Activated CD8-positive, alpha-beta memory T cell treated with anti-CD3 and anti-CD28 coated beads, Interleukin-2, amount 50 U/mL, for 48 hours (primary cell): ENCODE measurements around the gene P2RY8.
A peak's percentile ranks its signal among the peaks of the same experiment; 100 is the strongest.
"Not testable (repeated sequence)": the region's sequence is repeated elsewhere in the genome, so short reads cannot be mapped to it uniquely, and the experiment has no call there.

ENCODE experiments used
- DNase-seq: peaks from one replicate; pipeline ENCODE4 v3.0.0-alpha.2; 2020

The P2RY8 gene

DNA sequence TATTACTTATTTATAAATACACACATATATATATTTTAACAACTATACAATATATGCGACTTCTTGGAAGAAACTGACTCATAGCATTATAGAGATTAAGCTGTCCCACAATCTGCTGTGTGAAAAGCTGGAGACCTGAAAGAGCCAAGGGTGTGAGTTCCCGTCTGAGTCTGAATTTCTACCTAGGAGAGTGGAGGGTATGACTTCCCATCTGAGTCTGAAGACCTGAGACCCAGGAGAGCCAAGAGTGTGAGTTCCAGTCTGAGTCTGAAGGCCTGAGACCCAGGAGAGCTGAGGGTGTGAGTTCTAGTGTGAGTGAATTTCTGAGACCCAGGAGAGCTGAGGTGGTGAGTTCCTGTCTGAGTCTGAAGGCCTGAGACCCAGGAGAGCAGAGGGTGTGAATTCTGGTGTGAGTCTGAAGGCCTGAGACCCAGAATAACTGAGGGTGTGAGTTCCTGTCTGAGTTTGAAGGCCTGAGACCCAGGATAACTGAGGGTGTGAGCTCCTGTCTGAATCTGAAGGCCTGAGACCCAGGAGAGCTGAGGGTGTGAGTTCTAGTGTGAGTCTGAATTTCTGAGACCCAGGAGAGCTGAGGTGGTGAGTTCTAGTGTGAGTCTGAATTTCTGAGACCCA is 8.9 kb upstream of the P2RY8 start:
- peak; percentile 42 for DNase-seq

DNA sequence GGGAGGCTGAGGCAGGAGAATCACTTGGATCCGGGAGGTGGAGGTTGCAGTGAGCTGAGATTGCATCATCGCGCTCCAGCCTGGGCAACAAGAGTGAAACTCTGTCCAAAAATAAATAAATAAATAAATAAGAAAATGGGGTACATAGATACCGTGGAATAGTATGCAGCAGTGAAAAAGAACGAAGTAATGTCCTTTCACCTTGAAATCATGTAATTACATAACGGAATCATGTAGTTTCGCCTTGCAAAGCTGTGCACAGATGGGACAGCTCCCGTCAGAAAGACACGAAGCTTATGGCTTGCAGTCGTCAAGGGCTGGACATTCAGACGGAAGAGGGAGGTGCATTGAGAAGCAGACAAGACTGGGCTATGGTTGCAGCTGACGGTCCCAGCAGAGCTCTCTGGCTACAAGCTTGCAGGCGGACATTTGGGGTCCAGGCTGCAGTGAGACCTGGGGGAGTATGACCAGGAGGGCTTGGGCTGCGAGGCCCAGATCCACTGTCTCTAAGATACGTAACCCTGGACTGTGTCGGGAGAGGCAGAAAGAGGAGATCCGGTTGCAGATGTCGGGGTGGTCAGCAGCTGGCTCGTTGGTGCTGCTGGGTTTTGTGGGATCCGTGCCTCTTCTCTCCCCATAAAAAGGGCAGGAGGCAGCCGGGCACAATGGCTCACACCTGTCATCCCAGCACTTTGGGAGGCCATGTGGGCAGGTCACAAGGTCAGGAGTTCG is 6.2 kb upstream of the P2RY8 start:
- DNase-seq, result peak; percentile 42

GRCh38 chrX:1539146-1539545 is 2.2 kb upstream of the P2RY8 start:
- DNase-seq, result peak; percentile 33

GRCh38 chrX:1537716-1538090 is 718 bp upstream of the P2RY8 start:
- DNase-seq, result not testable (repeated sequence)

DNA sequence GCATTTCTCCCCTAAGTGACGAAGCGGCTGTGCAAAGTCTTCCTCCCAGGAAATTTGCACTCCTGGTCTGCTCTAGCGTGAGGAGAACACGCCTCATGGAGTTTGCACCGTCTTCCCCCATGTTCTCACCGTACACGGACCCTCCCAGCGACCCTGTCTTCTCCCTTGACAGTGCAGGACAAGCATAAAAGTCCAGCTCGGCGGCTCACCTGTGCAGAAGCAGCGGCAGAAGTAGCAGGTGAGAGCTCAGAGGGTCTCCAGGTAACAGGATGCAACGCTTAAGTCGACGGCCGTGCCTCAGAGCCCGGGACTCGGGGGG is 314 bp downstream of the P2RY8 start:
- DNase-seq, result no peak

GRCh38 chrX:1535241-1536041 is 1.5 kb downstream of the P2RY8 start:
- peak; percentile 78 for DNase-seq

- peak; percentile 82 for DNase-seq
Observed at GRCh38 chrX:1534301-1535168, 2.5 kb downstream of the P2RY8 start.

DNA sequence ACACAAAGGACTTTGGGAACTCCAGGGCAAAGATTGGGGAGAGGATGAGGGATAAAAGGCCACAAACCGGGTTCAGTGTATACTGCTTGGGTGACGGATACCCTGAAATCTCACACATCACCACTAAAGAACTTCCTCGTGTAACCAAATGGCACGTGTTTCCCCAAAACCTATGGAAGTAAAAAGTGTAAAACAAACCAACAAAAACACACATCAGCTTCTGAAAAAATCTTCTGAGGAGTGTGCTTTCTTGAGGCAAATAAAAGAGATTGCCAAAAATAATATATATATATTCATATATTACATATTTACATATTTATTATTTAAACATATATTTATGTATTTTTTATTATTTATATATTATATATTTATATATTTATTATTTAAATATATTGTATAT is 3.9 kb downstream of the P2RY8 start:
- no peak for DNase-seq

GRCh38 chrX:1531096-1531890 is 5.7 kb downstream of the P2RY8 start:
- DNase-seq, result peak; percentile 68

DNA sequence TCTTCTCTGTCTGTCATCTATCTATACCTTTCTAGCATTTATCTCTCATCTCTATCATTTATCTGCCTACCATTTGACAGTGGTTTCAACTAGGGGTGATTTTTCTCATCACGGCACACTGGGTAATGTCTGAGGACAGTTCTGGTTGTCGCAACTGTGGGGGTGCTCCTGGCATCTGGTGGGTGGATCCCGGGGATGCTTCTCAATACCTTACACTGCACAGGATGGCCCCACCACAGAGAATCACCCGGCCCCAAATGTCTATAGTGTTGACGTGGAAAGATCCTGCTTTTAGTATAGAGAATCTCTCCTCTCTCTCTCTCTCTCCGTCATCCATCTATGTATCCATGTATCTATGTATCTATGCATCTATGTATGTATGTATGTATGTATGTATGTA is 7.2 kb downstream of the P2RY8 start:
- peak; percentile 56 for DNase-seq

GRCh38 chrX:1529328-1529727 is 7.7 kb downstream of the P2RY8 start:
- peak; percentile 55 for DNase-seq

- DNase-seq, result peak; percentile 50
Observed at GRCh38 chrX:1528884-1529203, 8.1 kb downstream of the P2RY8 start.

- peak; percentile 60 for DNase-seq
Observed at GRCh38 chrX:1528186-1528883, 8.7 kb downstream of the P2RY8 start.

- no peak for DNase-seq
Observed at GRCh38 chrX:1527457-1527856, 9.5 kb downstream of the P2RY8 start.

DNA sequence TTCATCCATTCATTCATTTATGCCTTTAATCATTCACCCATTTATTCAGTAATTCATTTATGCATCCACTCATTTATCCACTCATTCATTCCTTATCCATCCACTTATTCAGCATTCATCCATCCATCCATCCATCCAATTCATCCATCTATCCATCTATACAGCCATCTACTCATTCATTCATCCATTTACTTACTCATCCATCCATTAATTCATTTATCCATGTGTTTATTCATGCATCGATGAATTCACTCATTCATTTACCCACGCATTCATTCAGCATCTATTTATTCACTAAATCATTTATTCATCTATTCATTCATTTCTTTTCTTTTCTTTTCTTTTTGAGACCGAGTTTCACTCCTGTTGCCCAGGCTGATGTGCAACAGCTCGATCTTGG is 10.4 kb downstream of the P2RY8 start:
- DNase-seq, result no peak

DNA sequence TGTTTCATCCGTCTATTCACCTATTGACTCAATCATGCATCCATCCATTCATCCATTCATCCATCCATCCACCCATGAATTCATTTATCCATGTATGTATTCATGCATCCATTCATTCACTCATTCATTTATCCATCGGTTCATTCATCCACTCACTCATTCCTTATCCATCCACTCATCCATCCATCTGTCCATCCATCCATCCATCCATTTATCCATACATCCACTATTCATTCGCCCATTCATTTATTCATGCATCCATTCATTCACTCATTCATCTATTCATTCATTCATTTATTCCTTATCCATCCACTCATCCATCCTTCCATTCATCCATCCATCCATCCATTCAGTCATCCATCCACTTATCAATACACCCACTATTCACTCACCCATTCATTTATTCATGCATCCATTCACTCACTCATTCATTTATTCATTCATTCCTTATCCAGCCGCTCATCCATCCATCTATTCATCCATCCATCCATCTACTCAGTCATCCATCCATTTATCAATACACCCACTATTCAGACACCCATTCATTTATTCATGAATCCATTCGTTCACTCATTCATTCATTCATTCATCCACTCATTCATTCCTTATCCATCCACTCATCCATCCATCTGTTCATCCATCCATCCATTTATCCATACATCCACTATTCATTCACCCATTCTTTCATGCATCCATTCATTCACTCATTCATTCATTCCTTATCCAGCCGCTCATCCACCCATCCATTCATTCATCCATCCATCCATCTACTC is 11.2 kb downstream of the P2RY8 start:
- no peak for DNase-seq

- DNase-seq, result peak; percentile 47
Observed at GRCh38 chrX:1524874-1525582, 12.0 kb downstream of the P2RY8 start.

DNA sequence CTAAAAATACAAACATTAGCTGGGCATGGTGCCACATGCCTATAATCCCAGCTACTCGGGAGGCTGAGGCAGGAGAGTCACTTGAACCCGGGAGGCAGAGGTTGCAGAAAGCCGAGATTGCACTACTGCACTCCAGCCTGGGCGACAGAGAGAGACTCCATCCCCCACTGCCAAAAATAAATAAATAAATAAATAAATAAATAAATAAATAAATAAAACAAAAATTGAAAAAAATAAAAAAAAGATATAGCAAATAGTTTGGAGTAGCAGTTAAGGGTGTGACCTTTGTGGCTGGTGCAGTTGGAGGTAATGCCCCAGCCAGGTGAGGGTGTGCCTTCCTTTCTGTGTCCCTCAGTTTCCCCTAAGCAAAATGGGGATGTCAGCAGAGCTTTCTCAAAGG is 14.1 kb downstream of the P2RY8 start:
- DNase-seq, result peak; percentile 32

- peak; percentile 71 for DNase-seq
Observed at GRCh38 chrX:1521459-1521956, 15.5 kb downstream of the P2RY8 start.

- no peak for DNase-seq
Observed at GRCh38 chrX:1520350-1520749, 16.6 kb downstream of the P2RY8 start.
